ENCODE data around the gene SORD.
"Not testable (repeated sequence)": the region's sequence is repeated elsewhere in the genome, so short reads cannot be mapped to it uniquely, and the experiment has no call there.

Gene SORD

DNA sequence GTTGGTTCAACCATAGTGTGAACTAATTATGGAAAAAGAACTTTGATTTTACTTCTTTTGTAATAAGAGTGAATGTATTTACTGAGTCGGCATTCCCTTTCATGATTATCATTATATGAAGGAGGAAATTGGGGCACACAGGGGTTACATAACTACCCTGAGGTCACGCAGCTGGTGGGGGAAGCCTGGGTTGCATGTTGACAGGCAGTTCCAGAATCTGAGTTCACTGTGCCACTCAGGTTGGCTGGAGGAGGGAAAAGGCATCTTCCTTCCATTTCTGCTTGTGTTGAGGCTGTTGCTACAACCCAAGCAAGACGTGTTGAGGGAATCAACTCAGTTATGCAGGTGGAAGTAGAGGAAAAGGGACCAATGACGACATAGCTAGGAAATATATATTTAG, 11.1 kb downstream of the SORD start:
- H3K27me3 Mint-ChIP-seq = not testable (repeated sequence)

DNA sequence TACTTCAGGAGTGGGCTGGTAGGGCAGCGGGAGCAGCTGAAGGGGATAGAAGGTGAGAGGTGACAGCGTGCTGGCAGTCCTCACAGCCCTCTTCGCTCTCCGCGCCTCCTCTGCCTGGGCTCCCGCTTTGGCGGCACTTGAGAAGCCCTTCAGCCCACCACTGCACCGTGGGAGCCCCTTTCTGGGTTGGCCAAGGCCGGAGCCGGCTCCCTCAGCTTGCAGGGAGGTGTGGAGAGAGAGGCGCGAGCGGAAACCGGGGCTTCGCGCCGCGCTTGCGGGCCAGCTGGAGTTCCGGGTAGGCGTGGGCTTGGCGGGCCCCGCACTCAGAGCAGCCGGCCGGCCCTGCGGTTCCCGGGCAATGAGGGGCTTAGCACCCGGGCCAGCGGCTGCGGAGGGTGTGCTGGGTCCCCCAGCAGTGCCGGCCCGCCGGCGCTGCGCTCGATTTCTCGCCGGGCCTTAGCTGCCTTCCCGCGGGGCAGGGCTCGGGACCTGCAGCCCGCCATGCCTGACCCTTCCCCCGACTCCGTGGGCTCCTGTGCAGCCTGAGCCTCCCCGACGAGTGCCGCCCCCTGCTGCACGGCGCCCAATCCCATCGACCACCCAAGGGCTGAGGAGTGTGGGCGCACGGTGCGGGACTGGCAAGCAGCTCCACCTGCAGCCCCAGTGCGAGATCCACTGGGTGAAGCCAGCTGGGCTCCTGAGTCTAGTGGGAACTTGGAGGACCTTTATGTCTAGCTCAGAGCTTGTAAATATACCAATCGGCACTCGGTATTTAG, 11.8 kb downstream of the SORD start:
- not testable (repeated sequence) for H3K9me3 Mint-ChIP-seq, H3K27me3 Mint-ChIP-seq, H3K27ac Mint-ChIP-seq, H3K4me3 Mint-ChIP-seq
- Mint-ChIP-seq H3K4me1 (ENCODE audit: low read depth) (peaks cover 30% of the 10 kb centered on the region), H3K36me3 (ENCODE audit: low read depth) (peaks cover 28% of the 10 kb centered on the region)
- intact Hi-C loops (cut with micrococcal nuclease) = loop anchor here (10.0 kb wide), 1 partner anchor 70 kb away; no protein-coding TSS in a partner anchor

More for the DNA sequence above, 11.1 kb downstream of the SORD start:
- H3K9me3 Mint-ChIP-seq, H3K27ac Mint-ChIP-seq, H3K4me3 Mint-ChIP-seq: not testable (repeated sequence)
- Mint-ChIP-seq H3K4me1 (ENCODE audit: low read depth) (peaks cover 30% of the 10 kb centered on the region), H3K36me3 (ENCODE audit: low read depth) (peaks cover 35% of the 10 kb centered on the region)
- intact Hi-C loops (cut with micrococcal nuclease) = loop anchor here (10.0 kb wide), 1 partner anchor 69 kb away; no protein-coding TSS in a partner anchor

DNA sequence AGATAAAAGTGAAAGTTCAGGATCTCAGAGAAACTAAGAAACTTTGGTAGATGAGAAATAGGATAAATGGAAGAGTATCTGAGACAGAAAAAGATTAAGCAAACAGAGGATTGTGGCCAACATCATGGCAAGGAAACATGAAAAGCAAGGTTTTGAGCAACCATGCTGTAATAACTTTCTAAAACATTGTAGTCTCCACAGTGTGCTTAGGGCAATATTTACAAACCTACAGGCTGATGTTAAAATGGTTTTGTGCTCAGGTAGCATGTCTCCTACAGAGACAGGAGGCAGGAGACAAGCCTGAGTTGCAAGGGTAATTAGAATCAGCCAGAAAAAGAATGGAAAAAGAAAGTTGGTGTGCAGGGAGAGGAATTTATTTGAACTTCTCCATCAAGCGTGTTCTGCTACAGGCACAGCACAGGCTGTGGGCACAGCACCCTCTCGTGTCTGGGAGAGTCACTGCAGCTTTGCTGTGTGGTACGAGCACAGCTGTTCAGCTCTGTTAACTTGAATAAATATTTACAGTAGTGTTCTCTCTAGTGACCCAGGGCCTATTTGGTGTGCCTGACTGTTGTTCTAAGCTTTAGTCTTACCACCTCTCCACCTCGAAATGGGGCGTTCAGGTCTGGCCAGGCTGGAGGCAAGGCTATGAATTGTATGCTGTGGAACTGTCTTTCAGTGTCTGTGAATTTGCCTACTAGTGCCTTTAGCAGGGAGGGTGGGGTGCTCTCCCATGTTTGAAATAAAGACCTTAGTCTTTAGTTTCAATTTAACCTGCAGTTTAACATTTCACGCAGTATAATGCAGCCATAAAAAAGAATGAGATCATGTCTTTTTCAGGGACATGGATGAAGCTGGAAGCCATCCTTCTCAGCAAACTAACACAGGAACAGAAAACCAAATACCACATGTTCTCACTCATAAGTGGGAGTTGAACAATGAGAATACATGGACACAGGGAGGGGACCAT, 14.1 kb downstream of the SORD start:
- peaks cover 36% of the 10 kb centered on the region for H3K4me1 Mint-ChIP-seq (ENCODE audit: low read depth)
- intact Hi-C loops (cut with micrococcal nuclease) = loop anchor here (2.0 to 10.0 kb wide), 2 partner anchors 72 to 184 kb away; no protein-coding TSS in a partner anchor
- H3K4me3 Mint-ChIP-seq, H3K9me3 Mint-ChIP-seq, H3K27ac Mint-ChIP-seq, H3K27me3 Mint-ChIP-seq: not testable (repeated sequence)
- peaks cover 17% of the 10 kb centered on the region for H3K36me3 Mint-ChIP-seq (ENCODE audit: low read depth)

DNA sequence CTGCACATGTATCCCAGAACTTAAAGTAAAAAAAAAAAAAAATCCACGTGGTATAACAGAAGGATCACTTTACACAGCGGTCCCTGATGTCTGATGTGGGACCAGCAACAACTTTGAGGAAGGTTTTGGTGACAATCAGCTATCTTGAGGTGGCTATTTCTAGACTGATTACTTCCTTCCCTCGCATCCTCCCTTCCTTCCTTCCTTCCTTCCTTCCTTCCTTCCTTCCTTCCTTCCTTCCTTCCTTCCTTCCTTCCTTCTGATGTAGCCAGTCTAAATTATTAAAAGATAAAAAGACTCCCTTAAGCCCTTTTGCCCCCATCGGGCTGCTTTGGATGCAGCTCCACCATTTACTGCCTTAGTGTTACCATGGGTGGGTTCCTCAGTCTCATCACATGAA, 14.9 kb downstream of the SORD start:
- H3K9me3 Mint-ChIP-seq = no peaks in the 10 kb centered on the region
- H3K27me3 Mint-ChIP-seq = peaks cover 5% of the 10 kb centered on the region
- intact Hi-C loops (cut with micrococcal nuclease) = loop anchor here (2.0 to 10.0 kb wide), 2 partner anchors 73 to 185 kb away; no protein-coding TSS in a partner anchor
- no peak overlapping the region for H3K27ac Mint-ChIP-seq
- peaks cover 36% of the 10 kb centered on the region for H3K4me1 Mint-ChIP-seq (ENCODE audit: low read depth)
- H3K36me3 Mint-ChIP-seq (ENCODE audit: low read depth) = peaks cover 17% of the 10 kb centered on the region
- no peak overlapping the region for H3K4me3 Mint-ChIP-seq

DNA sequence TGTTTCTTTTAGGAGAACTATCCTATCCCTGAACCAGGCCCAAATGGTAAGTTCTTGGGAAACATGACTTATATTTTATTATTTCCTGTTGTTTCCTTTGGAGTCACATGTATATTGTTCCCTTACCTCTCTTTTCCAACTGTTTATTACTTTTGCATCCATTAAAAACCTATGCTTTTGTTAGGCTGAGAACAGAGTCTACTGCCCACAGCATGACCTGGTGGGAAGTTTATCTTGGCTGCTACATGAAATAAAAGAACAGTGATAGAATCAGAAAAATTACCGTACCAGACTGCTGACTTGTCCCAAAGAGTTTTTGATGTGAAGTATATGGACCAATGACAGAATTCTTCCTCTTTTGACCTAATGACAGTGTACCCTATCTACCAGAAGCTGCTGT, 17.4 kb downstream of the SORD start:
- Mint-ChIP-seq H3K4me1 (ENCODE audit: low read depth) (peaks cover 35% of the 10 kb centered on the region), H3K36me3 (ENCODE audit: low read depth) (peaks cover 10% of the 10 kb centered on the region)
- H3K9me3 Mint-ChIP-seq; H3K4me3 Mint-ChIP-seq; H3K27me3 Mint-ChIP-seq; H3K27ac Mint-ChIP-seq; intact Hi-C loops (cut with micrococcal nuclease): not testable (repeated sequence)

DNA sequence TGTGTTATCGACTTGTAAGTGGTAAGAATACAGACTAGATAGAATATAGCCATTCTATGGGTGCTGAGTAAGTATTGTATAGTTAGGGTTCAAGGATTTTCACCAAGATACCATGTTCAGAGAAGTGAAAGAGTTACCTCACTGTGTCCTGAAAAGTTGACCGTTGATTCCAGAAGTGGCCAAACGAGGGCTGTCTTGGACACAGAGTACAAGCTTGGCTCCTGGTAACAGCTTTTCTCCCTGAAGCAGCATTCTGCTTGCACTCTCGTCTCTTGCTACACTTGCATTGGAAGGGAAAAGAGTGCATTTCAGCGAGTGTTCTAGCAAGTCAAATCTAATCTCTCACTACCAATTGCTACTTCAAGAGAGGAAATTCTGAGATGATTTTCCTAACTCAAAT, 18.5 kb downstream of the SORD start:
- H3K27me3 Mint-ChIP-seq; intact Hi-C loops (cut with micrococcal nuclease): not testable (repeated sequence)
- peaks cover 27% of the 10 kb centered on the region for H3K4me1 Mint-ChIP-seq (ENCODE audit: low read depth)

DNA sequence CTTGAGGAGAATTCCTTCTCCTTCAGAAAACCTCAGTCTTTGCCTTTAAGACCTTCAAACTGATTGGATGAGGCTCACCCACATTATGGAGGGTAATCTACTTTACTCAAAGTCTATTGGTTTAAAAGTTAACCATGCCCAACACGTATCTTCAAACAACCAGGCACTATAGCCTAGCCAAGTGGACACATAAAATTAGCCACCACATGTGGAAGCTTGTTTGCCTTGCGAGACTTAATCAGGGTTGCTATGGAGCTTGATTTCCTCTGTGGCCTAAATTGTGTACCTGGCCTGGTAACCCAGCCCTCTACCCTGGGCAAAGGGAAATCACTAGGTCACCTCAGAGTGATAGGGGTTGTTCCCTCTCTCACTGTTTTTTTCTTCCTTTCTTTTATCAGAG, 19.9 kb downstream of the SORD start:
- intact Hi-C loops (cut with micrococcal nuclease); H3K4me3 Mint-ChIP-seq; H3K36me3 Mint-ChIP-seq (ENCODE audit: low read depth); H3K9me3 Mint-ChIP-seq; H3K27ac Mint-ChIP-seq; H3K27me3 Mint-ChIP-seq: not testable (repeated sequence)
- peaks cover 28% of the 10 kb centered on the region for H3K4me1 Mint-ChIP-seq (ENCODE audit: low read depth)

More for the DNA sequence above, 18.5 kb downstream of the SORD start:
- not testable (repeated sequence) for H3K36me3 Mint-ChIP-seq (ENCODE audit: low read depth); H3K4me3 Mint-ChIP-seq; H3K9me3 Mint-ChIP-seq; H3K27ac Mint-ChIP-seq

DNA sequence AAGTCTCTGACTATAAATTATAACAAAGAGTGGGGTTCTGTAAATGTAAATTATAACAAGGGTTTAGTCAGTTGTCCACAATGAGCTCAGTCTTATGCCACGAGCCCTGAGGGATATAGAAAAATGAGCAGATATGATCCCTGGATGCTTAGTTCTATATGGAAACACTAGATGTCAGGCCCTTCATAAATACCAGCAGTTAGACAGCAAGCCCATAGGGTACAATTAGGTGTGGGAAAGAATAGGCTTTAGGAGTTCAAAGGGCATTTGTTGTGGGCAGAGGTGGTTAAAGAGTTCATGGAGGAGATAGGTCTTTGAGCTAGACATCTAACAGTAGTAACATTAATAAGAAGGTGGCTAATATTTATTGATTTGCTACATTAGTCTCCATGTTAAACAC, 21.3 kb downstream of the SORD start:
- H3K27me3 Mint-ChIP-seq; H3K4me3 Mint-ChIP-seq; H3K9me3 Mint-ChIP-seq; H3K36me3 Mint-ChIP-seq (ENCODE audit: low read depth); H3K27ac Mint-ChIP-seq; intact Hi-C loops (cut with micrococcal nuclease): not testable (repeated sequence)
- H3K4me1 Mint-ChIP-seq (ENCODE audit: low read depth) = peaks cover 38% of the 10 kb centered on the region

DNA sequence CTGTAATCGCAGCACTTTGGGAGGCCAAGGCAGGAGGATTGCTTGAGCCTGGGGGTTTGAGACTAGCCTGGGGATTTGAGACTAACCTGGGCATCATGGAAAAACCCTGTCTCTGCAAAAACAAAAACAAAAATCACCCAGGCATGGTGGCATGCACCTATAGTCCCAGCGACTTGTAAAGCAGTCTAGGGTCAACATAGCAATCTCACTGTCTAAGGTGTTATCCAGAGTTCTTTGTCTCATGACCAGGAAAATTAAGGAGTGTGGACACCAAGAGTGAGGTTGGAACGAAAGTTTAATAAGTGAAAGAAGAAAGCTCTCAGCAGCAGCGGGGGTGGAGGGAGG, 25.4 kb downstream of the SORD start:
- H3K27me3 Mint-ChIP-seq; intact Hi-C loops (cut with micrococcal nuclease); H3K9me3 Mint-ChIP-seq: not testable (repeated sequence)
- Mint-ChIP-seq H3K36me3 (ENCODE audit: low read depth) (peaks cover 17% of the 10 kb centered on the region), H3K4me3 (peak overlapping the region; percentile 57), H3K4me1 (ENCODE audit: low read depth) (peaks cover 49% of the 10 kb centered on the region), H3K27ac (peak overlapping the region; percentile 96)

DNA sequence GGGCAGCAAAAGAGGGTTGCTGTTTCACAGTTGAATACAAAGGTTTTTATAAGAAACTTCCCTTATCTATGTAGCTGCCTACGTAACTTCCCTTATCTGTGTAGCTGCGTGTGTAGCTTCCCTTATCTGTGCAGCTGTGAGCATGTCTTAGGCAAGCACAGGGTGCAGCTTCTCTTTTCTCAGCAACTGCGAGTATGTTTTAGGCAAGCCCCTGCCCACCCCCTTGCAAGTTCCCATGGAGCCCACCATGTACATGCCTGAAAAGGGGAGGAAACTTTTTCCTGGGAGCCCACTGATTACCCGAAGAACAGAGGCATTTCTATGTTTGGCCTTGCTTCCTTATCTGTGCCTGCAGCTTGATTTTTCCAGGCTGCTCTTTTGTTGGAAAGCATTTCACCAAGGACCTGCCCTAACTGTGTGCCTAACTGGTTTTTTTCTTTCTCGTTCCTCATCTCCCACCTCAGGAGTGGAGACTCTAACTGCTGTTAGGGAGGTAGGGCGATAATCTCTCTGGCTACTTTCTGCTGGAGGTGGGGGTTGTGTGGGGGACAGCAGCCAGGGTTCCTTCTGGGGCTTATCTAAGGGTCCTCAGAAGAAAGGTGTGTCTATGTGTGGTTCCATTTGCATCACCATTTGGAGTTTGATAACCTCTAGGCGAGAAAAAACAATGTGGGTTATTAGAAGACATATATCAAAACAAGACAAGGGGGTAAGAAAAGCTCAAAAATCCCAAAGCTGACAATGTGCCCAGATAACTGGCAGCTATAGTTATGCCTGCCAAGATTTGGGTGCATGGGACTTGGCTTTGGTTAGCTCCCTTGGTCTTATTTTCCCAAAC, 26.0 kb downstream of the SORD start:
- Mint-ChIP-seq H3K4me1 (ENCODE audit: low read depth) (peaks cover 49% of the 10 kb centered on the region), H3K27ac (peak overlapping the region; percentile 96), H3K9me3 (no peaks in the 10 kb centered on the region), H3K36me3 (ENCODE audit: low read depth) (peaks cover 18% of the 10 kb centered on the region), H3K27me3 (no peaks in the 10 kb centered on the region), H3K4me3 (peak overlapping the region; percentile 57)
- intact Hi-C loops (cut with micrococcal nuclease) = no loop called here

DNA sequence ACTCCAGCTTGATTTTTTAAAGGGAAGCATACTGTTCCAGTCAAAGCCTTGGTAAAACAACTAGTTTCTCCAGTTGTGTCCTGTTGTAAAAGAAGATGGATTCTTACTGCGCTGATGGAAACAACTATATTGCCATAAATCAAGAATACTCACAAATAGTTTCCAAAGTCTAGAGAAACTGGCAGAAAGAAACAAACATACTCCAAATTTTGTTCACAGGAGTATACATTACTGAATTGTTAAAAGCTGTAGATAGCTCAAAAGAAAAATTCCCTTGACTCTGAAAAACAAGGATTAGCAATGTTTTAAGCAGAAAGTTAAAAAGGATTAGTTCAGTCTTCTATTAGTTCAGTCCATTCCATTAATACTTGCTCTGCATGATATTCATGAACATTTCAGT, 27.6 kb downstream of the SORD start:
- Mint-ChIP-seq H3K4me1 (ENCODE audit: low read depth) (peaks cover 38% of the 10 kb centered on the region), H3K27ac (peak overlapping the region; percentile 56), H3K4me3 (no peak overlapping the region), H3K36me3 (ENCODE audit: low read depth) (peaks cover 18% of the 10 kb centered on the region), H3K27me3 (no peaks in the 10 kb centered on the region), H3K9me3 (no peaks in the 10 kb centered on the region)
- intact Hi-C loops (cut with micrococcal nuclease) = no loop called here

DNA sequence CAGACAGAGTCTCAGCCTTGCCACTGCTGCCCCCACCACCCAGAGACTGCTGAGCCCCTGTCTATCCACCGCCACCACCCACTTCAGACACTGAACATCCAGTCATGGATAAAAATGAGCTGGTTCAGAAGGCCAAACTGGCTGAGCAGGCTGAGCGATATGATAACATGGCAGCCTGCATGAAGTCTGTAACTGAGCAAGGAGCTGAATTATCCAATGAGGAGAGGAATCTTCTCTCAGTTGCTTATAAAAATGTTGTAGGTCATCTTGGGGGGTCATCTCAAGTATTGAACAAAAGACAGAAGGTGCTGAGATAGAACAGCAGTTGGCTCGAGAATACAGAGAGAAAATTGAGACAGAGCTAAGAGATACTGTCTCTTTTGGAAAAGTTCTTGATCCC, 29.7 kb downstream of the SORD start:
- H3K27me3 Mint-ChIP-seq; intact Hi-C loops (cut with micrococcal nuclease); H3K4me3 Mint-ChIP-seq; H3K9me3 Mint-ChIP-seq: not testable (repeated sequence)
- Mint-ChIP-seq H3K36me3 (ENCODE audit: low read depth) (peaks cover 18% of the 10 kb centered on the region), H3K27ac (peak overlapping the region; percentile 22), H3K4me1 (ENCODE audit: low read depth) (peaks cover 34% of the 10 kb centered on the region)

DNA sequence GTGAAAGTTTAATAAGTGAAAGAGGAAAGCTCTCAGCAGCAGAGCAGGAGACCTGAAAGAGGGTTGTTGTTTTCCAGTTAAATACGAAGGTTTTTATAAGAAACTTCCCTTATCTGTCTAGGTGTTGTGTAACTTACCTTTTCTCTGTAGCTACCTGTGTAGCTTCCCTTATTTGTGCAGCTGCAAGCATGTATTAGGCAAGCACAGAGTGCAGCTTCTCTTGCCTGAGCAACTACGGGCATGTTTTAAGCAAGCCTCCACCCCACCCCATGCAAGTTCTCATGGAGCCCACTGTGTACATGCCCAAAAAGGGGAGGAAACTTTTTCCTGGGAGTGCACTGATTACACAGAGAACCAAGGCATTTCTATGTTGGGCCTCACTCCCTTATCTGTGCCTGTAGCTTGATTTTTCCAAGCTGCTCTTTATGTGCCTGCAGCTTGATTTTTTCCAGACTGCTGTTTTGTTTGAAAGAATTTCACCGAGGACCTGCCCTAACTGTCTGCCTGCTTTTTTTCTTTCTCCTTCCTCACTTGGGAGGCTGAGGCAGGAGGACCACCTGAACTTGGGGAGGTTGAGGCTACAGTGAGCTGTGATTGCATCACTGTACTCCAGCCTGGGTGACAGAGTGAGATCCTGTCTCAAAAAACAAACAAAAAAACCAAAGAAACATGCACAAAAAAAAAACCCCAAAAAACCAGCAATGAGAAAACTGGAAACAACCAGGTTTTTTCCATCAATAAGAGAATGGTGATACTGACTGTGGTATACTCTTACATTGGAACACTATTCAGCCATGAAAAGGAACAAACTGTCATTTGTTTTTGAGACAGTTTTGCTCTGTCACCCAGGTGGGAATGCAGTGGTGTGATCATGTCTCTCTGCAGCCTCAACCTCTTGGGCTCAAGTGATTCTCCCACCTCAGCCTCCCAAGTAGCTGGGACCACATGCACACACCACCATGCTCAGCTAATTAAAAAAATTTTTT, 36.0 kb downstream of the SORD start:
- H3K4me3 Mint-ChIP-seq; H3K9me3 Mint-ChIP-seq; intact Hi-C loops (cut with micrococcal nuclease); H3K27me3 Mint-ChIP-seq; H3K27ac Mint-ChIP-seq: not testable (repeated sequence)
- peaks cover 29% of the 10 kb centered on the region for H3K36me3 Mint-ChIP-seq (ENCODE audit: low read depth)
- H3K4me1 Mint-ChIP-seq (ENCODE audit: low read depth) = peaks cover 19% of the 10 kb centered on the region
